Neural progenitor cell (in vitro differentiated cells): ENCODE results near the gene ZCCHC3. TPM values are rescaled to one million over a fixed set of nuclear protein-coding genes. Genes with fewer than 3 reads are reported as not detected.
A peak's percentile ranks its signal among the peaks of the same experiment; 100 is the strongest.

Experiments used
- DNase-seq: peaks from one replicate; pipeline ENCODE4 v3.0.0-alpha.2; 2016; ENCODE audit warnings: low spot score
- H2AFZ ChIP-seq: fragments of 200-600 bp; sonication (generic); replicated peaks from 2 replicates; pipeline ENCODE4 v1.6.1; 2016; ENCODE audit warnings: antibody characterized with exemption
- H3F3A ChIP-seq: fragments of 200-600 bp; sonication (generic); 2 replicates; pipeline ENCODE4 v1.6.1; 2016; ENCODE audit warnings: antibody characterized with exemption, low read depth
- H3K27ac ChIP-seq: fragments of 200-600 bp; sonication (generic); 2 replicates; pipeline ENCODE4 v1.5.1; 2016; ENCODE audit warnings: mild to moderate bottlenecking
- H3K27me3 ChIP-seq: fragments of 200-600 bp; sonication (generic); 2 replicates; pipeline ENCODE4 v1.6.1; 2016; ENCODE audit warnings: mild to moderate bottlenecking, moderate library complexity
- H3K36me3 ChIP-seq: fragments of 200-600 bp; sonication (generic); 2 replicates; pipeline ENCODE4 v1.5.1; 2016
- H3K4me1 ChIP-seq: fragments of 200-600 bp; sonication (generic); 2 replicates; pipeline ENCODE4 v1.6.1; 2016; ENCODE audit warnings: mixed run types
- H3K4me2 ChIP-seq: fragments of 200-600 bp; sonication (generic); 2 replicates; pipeline ENCODE4 v1.6.1; 2016
- H3K4me3 ChIP-seq: fragments of 200-600 bp; sonication (generic); 2 replicates; pipeline ENCODE4 v1.5.1; 2016
- H3K79me2 ChIP-seq: fragments of 200-600 bp; sonication (generic); 2 replicates; pipeline ENCODE4 v1.6.1; 2016; ENCODE audit warnings: low read depth
- H3K9ac ChIP-seq: fragments of 200-600 bp; sonication (generic); 2 replicates; pipeline ENCODE4 v1.6.1; 2016
- H3K9me3 ChIP-seq: fragments of 200-600 bp; sonication (generic); 2 replicates; pipeline ENCODE4 v1.5.1; 2016; ENCODE audit warnings: low read depth
- H4K20me1 ChIP-seq: fragments of 200-600 bp; sonication (generic); 2 replicates; pipeline ENCODE4 v1.6.1; 2016; ENCODE audit warnings: low read depth
- H3K27ac Mint-ChIP-seq: 3 replicates; pipeline ENCODE4 v1.8.0; 2021; ENCODE audit warnings: mixed read lengths
- H3K27me3 Mint-ChIP-seq: 2 replicates; pipeline ENCODE4 v1.8.0; 2022; ENCODE audit warnings: low read depth, mild to moderate bottlenecking, inconsistent platforms, moderate library complexity, mixed read lengths; ENCODE audit not compliant: insufficient read depth
- H3K36me3 Mint-ChIP-seq: 3 replicates; pipeline ENCODE4 v1.8.0; 2021; ENCODE audit warnings: mixed read lengths
- H3K4me1 Mint-ChIP-seq: 3 replicates; pipeline ENCODE4 v1.8.0; 2021; ENCODE audit warnings: mixed read lengths
- H3K4me3 Mint-ChIP-seq: 3 replicates; pipeline ENCODE4 v1.8.0; 2021; ENCODE audit warnings: mild to moderate bottlenecking, moderate library complexity, mixed read lengths
- H3K9me3 Mint-ChIP-seq: 3 replicates; pipeline ENCODE4 v1.8.0; 2020; ENCODE audit warnings: mixed read lengths
- CTCF ChIP-seq: fragments of 200-600 bp; sonication (generic); IDR thresholded peaks from 2 replicates; pipeline ENCODE4 v1.5.1; 2017; ENCODE audit warnings: antibody characterized with exemption, mild to moderate bottlenecking
- EZH2 ChIP-seq: fragments of 200-600 bp; sonication (generic); IDR thresholded peaks from 2 replicates; pipeline ENCODE4 v1.6.1; 2017; ENCODE audit warnings: antibody characterized with exemption, mild to moderate bottlenecking, moderate library complexity
- EZH2phosphoT487 ChIP-seq: fragments of 200-600 bp; sonication (generic); IDR thresholded peaks from 2 replicates; pipeline ENCODE4 v1.6.1; 2017; ENCODE audit warnings: antibody characterized with exemption
- total RNA-seq: library from RNA; depleted of rRNA; stranded (reverse); fragments of >200 nt; gene quantifications from 2 replicates; pipeline ENCODE4 v1.2.3, GENCODE V29; 2015; ENCODE audit warnings: low replicate concordance

The ZCCHC3 gene
- total RNA-seq, 1 donor from 2014 or later = 24.2 TPM

- Mint-ChIP-seq H3K9me3 (no peaks in the 10 kb centered on the region), H3K27ac (no peak overlapping the region), H3K4me1 (peaks cover 2% of the 10 kb centered on the region), H3K36me3 (peaks cover 44% of the 10 kb centered on the region), H3K27me3 (peaks cover 11% of the 10 kb centered on the region), H3K4me3 (peak overlapping the region; percentile 35)
- Histone ChIP-seq H4K20me1 (no peaks in the 10 kb centered on the region), H3K36me3 (no peaks in the 10 kb centered on the region), H3K9ac (no peak overlapping the region), H3K79me2 (no peaks in the 10 kb centered on the region), H3K27ac (no peak overlapping the region), H3K4me1 (no peaks in the 10 kb centered on the region), H3K27me3 (no peaks in the 10 kb centered on the region), H3K4me3 (no peak overlapping the region), H3K4me2 (peak overlapping the region; percentile 42), H3K9me3 (no peaks in the 10 kb centered on the region), H3F3A (no peaks in the 10 kb centered on the region), H2AFZ (no peak overlapping the region)
- no peak for TF ChIP-seq EZH2
- peak; percentile 24 for TF ChIP-seq CTCF
- peak; percentile 33 for DNase-seq
Measured at GRCh38 chr20:278607-279571, 18.5 kb upstream of the ZCCHC3 start.

GRCh38 chr20:284172-284571, 13.2 kb upstream of the ZCCHC3 start:
- H3K4me1 ChIP-seq = no peaks in the 10 kb centered on the region
- Mint-ChIP-seq H3K9me3 (no peaks in the 10 kb centered on the region), H3K36me3 (peaks cover 26% of the 10 kb centered on the region), H3K4me1 (peaks cover 5% of the 10 kb centered on the region), H3K4me3 (no peak overlapping the region), H3K27ac (no peak overlapping the region), H3K27me3 (peaks cover 4% of the 10 kb centered on the region)
- H4K20me1 ChIP-seq = no peaks in the 10 kb centered on the region
- H3K9ac ChIP-seq = no peak overlapping the region
- H3K9me3 ChIP-seq = no peaks in the 10 kb centered on the region
- TF ChIP-seq CTCF (no peak), EZH2 (no peak), EZH2phosphoT487 (no peak)
- no peak overlapping the region for H2AFZ ChIP-seq
- no peaks in the 10 kb centered on the region for H3F3A ChIP-seq
- H3K36me3 ChIP-seq = no peaks in the 10 kb centered on the region
- no peak for DNase-seq
- no peak overlapping the region for H3K4me3 ChIP-seq
- no peaks in the 10 kb centered on the region for H3K27me3 ChIP-seq
- H3K27ac ChIP-seq = no peak overlapping the region
- H3K4me2 ChIP-seq = no peak overlapping the region
- peaks cover 3% of the 10 kb centered on the region for H3K79me2 ChIP-seq

GRCh38 chr20:286508-286907, 10.9 kb upstream of the ZCCHC3 start:
- Mint-ChIP-seq H3K27ac (peak overlapping the region; percentile 36), H3K27me3 (peaks cover 4% of the 10 kb centered on the region), H3K9me3 (no peaks in the 10 kb centered on the region), H3K4me1 (peaks cover 8% of the 10 kb centered on the region), H3K36me3 (peaks cover 18% of the 10 kb centered on the region), H3K4me3 (no peak overlapping the region)
- H3K4me1 ChIP-seq = peaks cover 5% of the 10 kb centered on the region
- no peaks in the 10 kb centered on the region for H3K36me3 ChIP-seq
- H3K4me2 ChIP-seq = no peak overlapping the region
- H2AFZ ChIP-seq = no peak overlapping the region
- H3F3A ChIP-seq = peaks cover 6% of the 10 kb centered on the region
- no peak for TF ChIP-seq CTCF
- no peak for TF ChIP-seq EZH2phosphoT487
- TF ChIP-seq EZH2 = no peak
- DNase-seq = no peak
- H3K79me2 ChIP-seq = peaks cover 11% of the 10 kb centered on the region
- H4K20me1 ChIP-seq = no peaks in the 10 kb centered on the region
- H3K9ac ChIP-seq = no peak overlapping the region
- H3K27ac ChIP-seq = no peak overlapping the region
- H3K27me3 ChIP-seq = peaks cover 8% of the 10 kb centered on the region
- no peak overlapping the region for H3K4me3 ChIP-seq
- no peaks in the 10 kb centered on the region for H3K9me3 ChIP-seq
